Stimulated activated CD4-positive, alpha-beta T cell treated with anti-CD3 and anti-CD28 coated beads, Interleukin-12 subunit alpha, Interleukin-12 subunit beta, amount 100 ng/mL, for 4 hours (primary cell): ENCODE results near the gene C18orf32.
A peak's percentile ranks its signal among the peaks of the same experiment; 100 is the strongest.
"Not testable (repeated sequence)": the region's sequence is repeated elsewhere in the genome, so short reads cannot be mapped to it uniquely, and the experiment has no call there.

Experiments
- DNase-seq: peaks from one replicate; pipeline ENCODE4 v3.0.0-alpha.2; 2020

C18orf32 gene

GRCh38 chr18:49467019-49467563 is 19.9 kb downstream of the C18orf32 start:
- DNase-seq: no peak

GRCh38 chr18:49464718-49465598 is 22.1 kb downstream of the C18orf32 start:
- DNase-seq: no peak

- no peak for DNase-seq
Observed at GRCh38 chr18:49461602-49461977, 25.4 kb downstream of the C18orf32 start.

- DNase-seq: no peak
Observed at GRCh38 chr18:49460976-49461601, 25.9 kb downstream of the C18orf32 start.

GRCh38 chr18:49459404-49460171 is 27.4 kb downstream of the C18orf32 start:
- DNase-seq: peak; percentile 16

GRCh38 chr18:49457616-49458015 is 29.4 kb downstream of the C18orf32 start:
- no peak for DNase-seq

- DNase-seq: no peak
Observed at GRCh38 chr18:49456794-49457193, 30.2 kb downstream of the C18orf32 start.

- DNase-seq: not testable (repeated sequence)
Observed at GRCh38 chr18:49452534-49452933, 34.5 kb downstream of the C18orf32 start.

GRCh38 chr18:49447810-49448745 is 39.0 kb downstream of the C18orf32 start:
- DNase-seq: peak; percentile 8

GRCh38 chr18:49446481-49446880 is 40.6 kb downstream of the C18orf32 start:
- no peak for DNase-seq

- DNase-seq: no peak
Observed at GRCh38 chr18:49444581-49444980, 42.5 kb downstream of the C18orf32 start.

- no peak for DNase-seq
Observed at GRCh38 chr18:49443837-49444236, 43.2 kb downstream of the C18orf32 start.

GRCh38 chr18:49441338-49441938 is 45.6 kb downstream of the C18orf32 start:
- DNase-seq: no peak

- DNase-seq: no peak
Observed at GRCh38 chr18:49435170-49435569, 51.9 kb downstream of the C18orf32 start.

- no peak for DNase-seq
Observed at GRCh38 chr18:49432602-49433001, 54.4 kb downstream of the C18orf32 start.

- no peak for DNase-seq
Observed at GRCh38 chr18:49431165-49431962, 55.7 kb downstream of the C18orf32 start.
